Astrocyte of the spinal cord (primary cell): ENCODE data around the gene ZSCAN26.
A peak's percentile ranks its signal among the peaks of the same experiment; 100 is the strongest.

Experiments used
- DNase-seq: peaks from one replicate; pipeline ENCODE4 v3.0.0; 2011; ENCODE audit warnings: low read depth, low spot score
- H3K4me3 ChIP-seq: 2 replicates; pipeline ENCODE4 v1.5.1; 2011; ENCODE audit warnings: low read depth, mild to moderate bottlenecking, low read length, moderate library complexity
- CTCF ChIP-seq: IDR thresholded peaks from 2 replicates; pipeline ENCODE4 v1.5.1; 2012; ENCODE audit warnings: low read depth, mild to moderate bottlenecking, low read length, inconsistent platforms
- in situ Hi-C: cut with HindIII; loops from 2 replicates; pipeline ENCODE4 v1.10.0; 2017; ENCODE audit warnings: low sequenced_read_pairs

ZSCAN26 gene

GRCh38 chr6:28225056-28225834, 41.7 kb upstream of the ZSCAN26 start, which contains the start of gene ZSCAN9:
Gene ZSCAN9 (plus strand): TSS chr6:28225275. CDS start chr6:28227085, 1,810 bp downstream.
- DNase-seq: peak; percentile 89
- no peak for TF ChIP-seq CTCF
- in situ Hi-C loops: no loop called here

GRCh38 chr6:28226460-28226859, 40.5 kb upstream of the ZSCAN26 start:
- no peak for TF ChIP-seq CTCF
- in situ Hi-C loops: no loop called here
- no peak for DNase-seq
- H3K4me3 ChIP-seq: no peak overlapping the region

More at GRCh38 chr6:28225056-28225834, 41.7 kb upstream of the ZSCAN26 start, which contains the start of gene ZSCAN9:
- H3K4me3 ChIP-seq: peak within 1 kb of the TSS; percentile 91

- in situ Hi-C loops: no loop called here
- DNase-seq: no peak
- TF ChIP-seq CTCF: no peak
- H3K4me3 ChIP-seq: no peak overlapping the region
Observed at GRCh38 chr6:28232785-28233184, 34.2 kb upstream of the ZSCAN26 start.

DNA sequence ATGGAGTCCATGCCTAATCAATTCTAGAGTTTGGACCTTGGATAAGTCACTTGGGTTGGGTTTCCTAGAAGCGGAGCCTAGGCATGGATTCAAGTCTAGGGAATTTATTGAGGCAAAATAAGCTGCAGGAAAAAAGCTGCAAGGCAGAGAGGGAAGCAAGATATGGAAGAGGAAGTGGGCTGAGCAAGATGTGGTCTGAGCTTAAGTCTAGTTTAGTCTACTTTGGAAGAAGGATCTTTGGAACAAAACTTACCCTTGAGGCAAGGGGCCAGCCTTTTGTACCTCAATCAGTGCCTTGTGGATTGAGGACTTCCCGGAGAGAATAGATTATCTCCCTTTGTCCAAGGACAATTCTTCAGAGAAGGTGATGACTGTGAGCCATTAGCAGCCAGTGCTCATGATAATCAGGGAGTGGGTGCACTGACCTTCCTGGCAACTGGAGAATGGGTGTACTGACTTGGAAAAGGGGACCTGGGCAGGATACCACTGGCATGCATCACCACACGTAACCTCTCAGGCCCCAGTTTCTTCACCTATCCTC, 31.0 kb upstream of the ZSCAN26 start:
- no peak for TF ChIP-seq CTCF
- no peak for DNase-seq
- H3K4me3 ChIP-seq: no peak overlapping the region
- in situ Hi-C loops: no loop called here

- TF ChIP-seq CTCF: no peak
- no peak overlapping the region for H3K4me3 ChIP-seq
- DNase-seq: no peak
- in situ Hi-C loops: no loop called here
Observed at GRCh38 chr6:28239636-28240035, 27.3 kb upstream of the ZSCAN26 start.

DNA sequence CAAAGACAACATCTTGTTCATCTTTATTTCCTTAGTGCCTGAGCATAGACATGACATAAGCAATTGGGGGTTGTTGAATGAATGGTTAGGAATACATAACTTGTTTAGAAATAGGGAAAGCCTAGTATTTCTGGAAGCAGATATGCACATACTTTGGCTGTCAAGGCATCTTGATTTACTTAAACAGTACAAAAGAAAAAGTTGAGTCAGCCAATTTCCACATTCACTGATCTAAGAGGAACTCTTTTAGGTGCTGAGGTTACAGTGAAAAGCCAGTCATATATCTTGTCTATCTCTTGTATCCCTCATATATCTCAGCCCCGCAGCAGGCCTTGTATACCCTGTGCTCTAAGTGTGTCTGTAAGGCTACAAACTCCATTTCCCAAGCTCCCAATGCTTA, 26.5 kb upstream of the ZSCAN26 start:
- in situ Hi-C loops: no loop called here
- TF ChIP-seq CTCF: no peak
- H3K4me3 ChIP-seq: no peak overlapping the region
- DNase-seq: no peak
